Mesothelial cell of epicardium (in vitro differentiated cells): Measurements from ENCODE around the gene SMC2. TPM values are rescaled to one million over a fixed set of nuclear protein-coding genes. Genes with fewer than 3 reads are reported as not detected.

Experiments used
- DNase-seq, 2 experiments: peaks; one replicate each; pipeline ENCODE4 v3.0.0; 2021; ENCODE audit warnings: low spot score in 2 of 2; ENCODE audit not compliant: unreplicated experiment in 2 of 2
- H3K27ac Mint-ChIP-seq: 2 replicates; pipeline ENCODE4 v1.8.0; 2021; ENCODE audit warnings: mixed read lengths
- H3K27me3 Mint-ChIP-seq: 2 replicates; pipeline ENCODE4 v1.8.0; 2021; ENCODE audit warnings: low read depth, mixed read lengths
- H3K36me3 Mint-ChIP-seq: 2 replicates; pipeline ENCODE4 v1.8.0; 2021; ENCODE audit warnings: mixed read lengths
- H3K4me1 Mint-ChIP-seq: 2 replicates; pipeline ENCODE4 v1.8.0; 2021; ENCODE audit warnings: mixed read lengths
- H3K4me3 Mint-ChIP-seq: 2 replicates; pipeline ENCODE4 v1.8.0; 2021; ENCODE audit warnings: mild to moderate bottlenecking, moderate library complexity, mixed read lengths
- H3K9me3 Mint-ChIP-seq: 2 replicates; pipeline ENCODE4 v1.8.0; 2021; ENCODE audit warnings: mixed read lengths
- CTCF ChIP-seq: fragments of 200-600 bp; sonication (generic); IDR thresholded peaks from one replicate; pipeline ENCODE4 v1.5.0; 2021; ENCODE audit warnings: antibody characterized with exemption; ENCODE audit not compliant: unreplicated experiment
- total RNA-seq: library from RNA; stranded (reverse); gene quantifications from 3 replicates; pipeline ENCODE4 v1.2.1, GENCODE V29; 2021

Gene SMC2
- total RNA-seq, 1 donor from 2014 or later = 20.1 TPM

GRCh38 chr9:104138243-104138868 lies 44.2 kb downstream of the SMC2 start:
- no peak overlapping the region for H3K4me3 Mint-ChIP-seq
- TF ChIP-seq CTCF = no peak
- peaks cover 11% of the 10 kb centered on the region for H3K9me3 Mint-ChIP-seq
- H3K36me3 Mint-ChIP-seq = peaks cover 32% of the 10 kb centered on the region
- no peak overlapping the region for H3K27ac Mint-ChIP-seq
- no peaks in the 10 kb centered on the region for H3K4me1 Mint-ChIP-seq
- H3K27me3 Mint-ChIP-seq = no peaks in the 10 kb centered on the region
- DNase-seq = no peak

DNA sequence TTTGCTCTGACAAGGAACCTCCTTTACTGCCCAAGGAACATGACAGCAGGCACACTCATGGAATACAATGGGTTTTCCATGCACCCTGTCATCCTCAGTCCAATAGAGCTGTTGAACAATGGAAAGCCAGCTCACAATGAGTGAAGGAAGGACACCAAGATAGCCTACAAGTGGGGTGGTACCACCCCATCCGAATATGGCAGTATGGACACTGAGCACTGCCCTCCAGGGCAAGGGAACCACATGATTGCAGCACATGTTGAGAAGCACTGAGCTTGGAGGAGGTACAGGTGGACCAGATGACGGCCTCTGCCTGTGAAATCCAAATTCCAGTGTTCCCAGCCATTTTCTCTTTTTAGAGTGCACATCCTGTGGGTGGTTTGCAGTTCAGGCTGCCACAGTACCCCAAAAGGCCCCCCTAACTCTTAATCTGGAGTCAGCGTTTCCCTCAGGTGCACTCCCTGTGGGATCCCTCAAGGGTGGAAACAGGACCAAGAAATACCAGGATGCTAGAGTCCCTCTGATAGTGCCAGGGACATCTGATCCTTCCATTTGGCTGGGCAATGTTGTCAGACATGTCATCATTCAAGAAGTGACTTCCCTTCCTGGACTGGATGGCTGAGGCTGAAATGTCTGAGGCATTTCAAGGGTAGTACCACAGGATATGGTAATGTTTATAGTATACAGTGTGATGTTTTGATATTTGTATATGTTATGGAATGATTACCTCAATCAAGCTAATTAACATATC lies 48.9 kb downstream of the SMC2 start:
- no peaks in the 10 kb centered on the region for H3K4me1 Mint-ChIP-seq
- DNase-seq = no peak
- H3K27ac Mint-ChIP-seq = no peak overlapping the region
- H3K27me3 Mint-ChIP-seq = no peaks in the 10 kb centered on the region
- no peak for TF ChIP-seq CTCF
- H3K9me3 Mint-ChIP-seq = no peaks in the 10 kb centered on the region
- H3K4me3 Mint-ChIP-seq = no peak overlapping the region
- peaks cover 10% of the 10 kb centered on the region for H3K36me3 Mint-ChIP-seq

- Mint-ChIP-seq H3K27me3 (no peaks in the 10 kb centered on the region), H3K27ac (no peak overlapping the region), H3K9me3 (no peaks in the 10 kb centered on the region), H3K4me3 (no peak overlapping the region), H3K36me3 (peaks cover 10% of the 10 kb centered on the region), H3K4me1 (no peaks in the 10 kb centered on the region)
- TF ChIP-seq CTCF = no peak
- DNase-seq = no peak
Observed at GRCh38 chr9:104143550-104143910, 49.4 kb downstream of the SMC2 start.

DNA sequence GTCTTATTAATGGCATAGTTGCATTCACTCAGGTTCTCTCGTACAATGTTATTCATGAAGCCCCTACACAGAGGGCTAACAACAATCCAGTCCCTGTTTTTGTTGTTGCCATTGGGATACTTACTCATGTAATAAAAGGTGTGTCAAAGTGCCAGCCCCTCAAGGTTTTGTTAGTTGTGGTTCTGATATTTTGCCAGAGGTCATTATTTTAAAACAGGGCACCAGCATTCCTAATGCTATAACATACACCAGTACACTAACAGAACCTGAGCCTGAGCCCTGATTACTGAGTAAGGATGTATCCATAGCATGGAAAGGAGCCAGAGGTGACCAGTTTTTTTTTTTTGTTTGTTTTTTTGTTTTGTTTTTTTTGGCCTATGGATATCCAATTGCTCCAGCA lies 50.2 kb downstream of the SMC2 start:
- Mint-ChIP-seq H3K27ac (no peak overlapping the region), H3K9me3 (no peaks in the 10 kb centered on the region), H3K4me1 (no peaks in the 10 kb centered on the region), H3K36me3 (peaks cover 10% of the 10 kb centered on the region), H3K27me3 (no peaks in the 10 kb centered on the region), H3K4me3 (no peak overlapping the region)
- DNase-seq = no peak
- no peak for TF ChIP-seq CTCF

GRCh38 chr9:104173067-104173466 lies 79.0 kb downstream of the SMC2 start:
- DNase-seq = no peak
- no peaks in the 10 kb centered on the region for H3K27me3 Mint-ChIP-seq

More at GRCh38 chr9:104173067-104173466, 79.0 kb downstream of the SMC2 start:
- Mint-ChIP-seq H3K4me1 (no peaks in the 10 kb centered on the region), H3K27ac (no peak overlapping the region), H3K36me3 (no peaks in the 10 kb centered on the region), H3K4me3 (no peak overlapping the region), H3K9me3 (peaks cover 13% of the 10 kb centered on the region)
- TF ChIP-seq CTCF = no peak
